GM23338 (cell line): Measurements from ENCODE around the gene PCLO. TPM values are rescaled to one million over a fixed set of nuclear protein-coding genes. Genes with fewer than 3 reads are reported as not detected.
A peak's percentile ranks its signal among the peaks of the same experiment; 100 is the strongest.

Experiments used
- ATAC-seq: fragments of 200-7000 bp; cut with Tn5 transposase; 3 replicates; pipeline ENCODE4 v1.9.1; 2020
- DNase-seq: peaks from one replicate; pipeline ENCODE4 v3.0.0-alpha.2; 2015; ENCODE audit warnings: low spot score
- H2AFZ ChIP-seq: fragments of 200-600 bp; sonication (generic); 2 replicates; pipeline ENCODE4 v1.8.0; 2016; ENCODE audit warnings: antibody characterized with exemption, mild to moderate bottlenecking, moderate library complexity
- H3F3A ChIP-seq: fragments of 200-600 bp; sonication (generic); replicated peaks from 2 replicates; pipeline ENCODE4 v1.8.0; 2017; ENCODE audit warnings: antibody characterized with exemption, mixed run types, low read depth
- H3K27ac ChIP-seq: fragments of 200-600 bp; sonication (generic); 2 replicates; pipeline ENCODE4 v1.6.1; 2016; ENCODE audit warnings: low read depth
- H3K27me3 ChIP-seq: fragments of 200-600 bp; sonication (generic); 2 replicates; pipeline ENCODE4 v1.8.0; 2016; ENCODE audit warnings: mild to moderate bottlenecking, mixed run types, moderate library complexity; ENCODE audit not compliant: insufficient read depth
- H3K36me3 ChIP-seq: fragments of 200-600 bp; sonication (generic); 2 replicates; pipeline ENCODE4 v1.8.0; 2016; ENCODE audit warnings: mild to moderate bottlenecking; ENCODE audit not compliant: insufficient read depth
- H3K4me1 ChIP-seq: fragments of 200-600 bp; sonication (generic); 2 replicates; pipeline ENCODE4 v1.8.0; 2016; ENCODE audit warnings: mild to moderate bottlenecking, moderate library complexity; ENCODE audit not compliant: insufficient read depth
- H3K4me2 ChIP-seq: fragments of 200-600 bp; sonication (generic); 2 replicates; pipeline ENCODE4 v1.7.1; 2017; ENCODE audit warnings: mixed run types
- H3K4me3 ChIP-seq: fragments of 200-600 bp; sonication (generic); 2 replicates; pipeline ENCODE4 v1.6.1; 2016; ENCODE audit warnings: mixed run types
- H3K79me2 ChIP-seq: fragments of 200-600 bp; sonication (generic); replicated peaks from 2 replicates; pipeline ENCODE4 v1.8.0; 2017; ENCODE audit warnings: mild to moderate bottlenecking; ENCODE audit not compliant: insufficient read depth
- H3K9me2 ChIP-seq: fragments of 200-600 bp; sonication (generic); 2 replicates; pipeline ENCODE4 v1.8.0; 2017; ENCODE audit not compliant: insufficient read depth
- H4K20me1 ChIP-seq: fragments of 200-600 bp; sonication (generic); replicated peaks from 2 replicates; pipeline ENCODE4 v1.8.0; 2017; ENCODE audit warnings: mild to moderate bottlenecking; ENCODE audit not compliant: insufficient read depth
- H3K27ac Mint-ChIP-seq: 2 replicates; pipeline ENCODE4 v1.8.0; 2020; ENCODE audit warnings: inconsistent platforms, mild to moderate bottlenecking, moderate library complexity, mixed read lengths
- H3K27me3 Mint-ChIP-seq: 3 replicates; pipeline ENCODE4 v1.8.0; 2022; ENCODE audit warnings: low read depth, mild to moderate bottlenecking, moderate library complexity, mixed read lengths, inconsistent platforms; ENCODE audit not compliant: insufficient read depth, poor library complexity
- H3K36me3 Mint-ChIP-seq: 3 replicates; pipeline ENCODE4 v1.8.0; 2021; ENCODE audit warnings: low read depth, mild to moderate bottlenecking, inconsistent platforms, moderate library complexity, mixed read lengths
- H3K4me1 Mint-ChIP-seq: 3 replicates; pipeline ENCODE4 v1.8.0; 2020; ENCODE audit warnings: mild to moderate bottlenecking, inconsistent platforms, mixed read lengths
- H3K4me3 Mint-ChIP-seq: 3 replicates; pipeline ENCODE4 v1.8.0; 2021; ENCODE audit warnings: moderate library complexity, mild to moderate bottlenecking, inconsistent platforms, mixed read lengths
- H3K9me3 Mint-ChIP-seq: 3 replicates; pipeline ENCODE4 v1.8.0; 2020; ENCODE audit warnings: moderate library complexity, mild to moderate bottlenecking, inconsistent platforms, mixed read lengths
- CREB1 ChIP-seq: fragments of 250-450 bp; sonication (Bioruptor Pico); IDR thresholded peaks from 2 replicates; pipeline ENCODE4 v1.5.0; 2020; ENCODE audit warnings: low read depth, mild to moderate bottlenecking, moderate library complexity
- CTCF ChIP-seq, 2 experiments: fragments of 200-600 bp in 1 of 2; sonication (generic) in 1 of 2; conservative IDR thresholded peaks; 2 replicates each; pipeline versions ENCODE4 v1.5.1 to v1.6.1; 2016 to 2017; ENCODE audit warnings: antibody characterized with exemption in 2 of 2, low read depth in 2 of 2, mild to moderate bottlenecking in 2 of 2, moderate library complexity in 1 of 2
- ETS1 ChIP-seq: IDR thresholded peaks from 2 replicates; pipeline ENCODE4 v1.6.1; 2016; ENCODE audit warnings: antibody characterized with exemption
- EZH2 ChIP-seq: fragments of 200-600 bp; sonication (generic); IDR thresholded peaks from one replicate; pipeline ENCODE4 v1.8.0; 2017; ENCODE audit warnings: antibody characterized with exemption, mild to moderate bottlenecking, low read depth; ENCODE audit not compliant: unreplicated experiment
- EZH2phosphoT487 ChIP-seq: fragments of 200-600 bp; sonication (generic); IDR thresholded peaks from one replicate; pipeline ENCODE4 v1.8.1; 2018; ENCODE audit warnings: antibody characterized with exemption; ENCODE audit not compliant: unreplicated experiment
- JUNB ChIP-seq: IDR thresholded peaks from one replicate; pipeline ENCODE4 v1.6.1; 2016; ENCODE audit warnings: antibody characterized with exemption; ENCODE audit not compliant: unreplicated experiment
- NANOG ChIP-seq: IDR thresholded peaks from 2 replicates; pipeline ENCODE4 v1.6.1; 2016; ENCODE audit warnings: antibody characterized with exemption, borderline replicate concordance
- POLR2AphosphoS5 ChIP-seq: IDR thresholded peaks from 2 replicates; pipeline ENCODE4 v1.6.1; 2016; ENCODE audit warnings: antibody characterized with exemption, low read depth
- REST ChIP-seq: IDR thresholded peaks from one replicate; pipeline ENCODE4 v1.6.1; 2018; ENCODE audit warnings: antibody characterized with exemption; ENCODE audit not compliant: unreplicated experiment
- STAT1 ChIP-seq: IDR thresholded peaks from one replicate; pipeline ENCODE4 v1.6.1; 2016; ENCODE audit warnings: antibody characterized with exemption; ENCODE audit not compliant: unreplicated experiment
- ZNF114 ChIP-seq: fragments of 250-450 bp; sonication (Bioruptor Pico); IDR thresholded peaks from 2 replicates; pipeline ENCODE4 v1.5.0; 2020; ENCODE audit warnings: mild to moderate bottlenecking, moderate library complexity
- ZNF331 ChIP-seq: fragments of 250-450 bp; sonication (Bioruptor Pico); IDR thresholded peaks from 2 replicates; pipeline ENCODE4 v1.5.0; 2020; ENCODE audit warnings: low read depth, mild to moderate bottlenecking, moderate library complexity
- ZNF462 ChIP-seq: fragments of 250-450 bp; sonication (Bioruptor Pico); IDR thresholded peaks from 2 replicates; pipeline ENCODE4 v1.5.0; 2020; ENCODE audit warnings: mild to moderate bottlenecking, moderate library complexity
- polyA plus RNA-seq: library from polyadenylated mRNA; unstranded; fragments of >200 nt; fragmentation: Nextera tagmentation; extraction: Ambion mirVana; gene quantifications from 2 replicates; pipeline ENCODE4 v1.2.1, GENCODE V29; 2016
- total RNA-seq: library from RNA; depleted of rRNA; stranded (reverse); fragments of >200 nt; shearing (Covaris generic); gene quantifications from 2 replicates; pipeline ENCODE4 v1.2.3, GENCODE V29; 2014

The PCLO gene
- total and polyA plus RNA-seq, 2 experiments from 2014 or later, result 7.4 to 9.1 TPM

- no peak overlapping the region for H3K4me3 Mint-ChIP-seq
- Histone ChIP-seq H3K4me2 (no peak overlapping the region), H3K27ac (no peak overlapping the region), H3F3A (no peaks in the 10 kb centered on the region), H3K27me3 (no peaks in the 10 kb centered on the region), H3K36me3 (no peaks in the 10 kb centered on the region), H3K4me3 (no peak overlapping the region), H3K79me2 (no peaks in the 10 kb centered on the region), H2AFZ (no peak overlapping the region), H3K9me2 (peaks cover 4% of the 10 kb centered on the region; the same call in 1 of the 2 replicates), H4K20me1 (no peaks in the 10 kb centered on the region), H3K4me1 (no peaks in the 10 kb centered on the region)
- peaks cover 4% of the 10 kb centered on the region for H3K27me3 Mint-ChIP-seq
- peaks cover 14% of the 10 kb centered on the region for H3K4me1 Mint-ChIP-seq
- ATAC-seq (no peak), DNase-seq (no peak)
- no peak for TF ChIP-seq ZNF462 (CRISPR knock-in tag)
- no peak for TF ChIP-seq ZNF114
- TF ChIP-seq EZH2, result no peak
- no peak for TF ChIP-seq JUNB
- TF ChIP-seq NANOG, result no peak
- no peak for TF ChIP-seq STAT1
- no peak for TF ChIP-seq EZH2phosphoT487
- no peak for TF ChIP-seq CTCF (conservative IDR thresholded peaks at IDR 0.05; ENCODE audit: low read depth in 2 of 2)
- no peak for TF ChIP-seq REST
- TF ChIP-seq CREB1 (CRISPR knock-in tag), result no peak
- TF ChIP-seq ETS1, result no peak
- TF ChIP-seq POLR2AphosphoS5, result no peak
- TF ChIP-seq ZNF331 (CRISPR knock-in tag), result no peak
- peaks cover 22% of the 10 kb centered on the region; the same call in 2 of the 3 replicates for H3K36me3 Mint-ChIP-seq
- H3K9me3 Mint-ChIP-seq, result no peaks in the 10 kb centered on the region
- peak overlapping the region; percentile 36; the same call in 1 of the 2 replicates for H3K27ac Mint-ChIP-seq
Observed at GRCh38 chr7:83153419-83153818, 9.3 kb downstream of the PCLO start.
